GM23338 (cell line): Measurements from ENCODE around the gene ZEB2. TPM values are rescaled to one million over a fixed set of nuclear protein-coding genes. Genes with fewer than 3 reads are reported as not detected.

Experiments
- ATAC-seq: fragments of 200-7000 bp; cut with Tn5 transposase; 3 replicates; pipeline ENCODE4 v1.9.1; 2020
- DNase-seq: peaks from one replicate; pipeline ENCODE4 v3.0.0-alpha.2; 2015; ENCODE audit warnings: low spot score
- H2AFZ ChIP-seq: fragments of 200-600 bp; sonication (generic); 2 replicates; pipeline ENCODE4 v1.8.0; 2016; ENCODE audit warnings: antibody characterized with exemption, mild to moderate bottlenecking, moderate library complexity
- H3F3A ChIP-seq: fragments of 200-600 bp; sonication (generic); replicated peaks from 2 replicates; pipeline ENCODE4 v1.8.0; 2017; ENCODE audit warnings: antibody characterized with exemption, mixed run types, low read depth
- H3K27ac ChIP-seq: fragments of 200-600 bp; sonication (generic); 2 replicates; pipeline ENCODE4 v1.6.1; 2016; ENCODE audit warnings: low read depth
- H3K27me3 ChIP-seq: fragments of 200-600 bp; sonication (generic); 2 replicates; pipeline ENCODE4 v1.8.0; 2016; ENCODE audit warnings: mild to moderate bottlenecking, mixed run types, moderate library complexity; ENCODE audit not compliant: insufficient read depth
- H3K36me3 ChIP-seq: fragments of 200-600 bp; sonication (generic); 2 replicates; pipeline ENCODE4 v1.8.0; 2016; ENCODE audit warnings: mild to moderate bottlenecking; ENCODE audit not compliant: insufficient read depth
- H3K4me1 ChIP-seq: fragments of 200-600 bp; sonication (generic); 2 replicates; pipeline ENCODE4 v1.8.0; 2016; ENCODE audit warnings: mild to moderate bottlenecking, moderate library complexity; ENCODE audit not compliant: insufficient read depth
- H3K4me2 ChIP-seq: fragments of 200-600 bp; sonication (generic); 2 replicates; pipeline ENCODE4 v1.7.1; 2017; ENCODE audit warnings: mixed run types
- H3K4me3 ChIP-seq: fragments of 200-600 bp; sonication (generic); 2 replicates; pipeline ENCODE4 v1.6.1; 2016; ENCODE audit warnings: mixed run types
- H3K79me2 ChIP-seq: fragments of 200-600 bp; sonication (generic); replicated peaks from 2 replicates; pipeline ENCODE4 v1.8.0; 2017; ENCODE audit warnings: mild to moderate bottlenecking; ENCODE audit not compliant: insufficient read depth
- H3K9me2 ChIP-seq: fragments of 200-600 bp; sonication (generic); 2 replicates; pipeline ENCODE4 v1.8.0; 2017; ENCODE audit not compliant: insufficient read depth
- H4K20me1 ChIP-seq: fragments of 200-600 bp; sonication (generic); replicated peaks from 2 replicates; pipeline ENCODE4 v1.8.0; 2017; ENCODE audit warnings: mild to moderate bottlenecking; ENCODE audit not compliant: insufficient read depth
- H3K27ac Mint-ChIP-seq: 2 replicates; pipeline ENCODE4 v1.8.0; 2020; ENCODE audit warnings: inconsistent platforms, mild to moderate bottlenecking, moderate library complexity, mixed read lengths
- H3K27me3 Mint-ChIP-seq: 3 replicates; pipeline ENCODE4 v1.8.0; 2022; ENCODE audit warnings: low read depth, mild to moderate bottlenecking, moderate library complexity, mixed read lengths, inconsistent platforms; ENCODE audit not compliant: insufficient read depth, poor library complexity
- H3K36me3 Mint-ChIP-seq: 3 replicates; pipeline ENCODE4 v1.8.0; 2021; ENCODE audit warnings: low read depth, mild to moderate bottlenecking, inconsistent platforms, moderate library complexity, mixed read lengths
- H3K4me1 Mint-ChIP-seq: 3 replicates; pipeline ENCODE4 v1.8.0; 2020; ENCODE audit warnings: mild to moderate bottlenecking, inconsistent platforms, mixed read lengths
- H3K4me3 Mint-ChIP-seq: 3 replicates; pipeline ENCODE4 v1.8.0; 2021; ENCODE audit warnings: moderate library complexity, mild to moderate bottlenecking, inconsistent platforms, mixed read lengths
- H3K9me3 Mint-ChIP-seq: 3 replicates; pipeline ENCODE4 v1.8.0; 2020; ENCODE audit warnings: moderate library complexity, mild to moderate bottlenecking, inconsistent platforms, mixed read lengths
- CREB1 ChIP-seq: fragments of 250-450 bp; sonication (Bioruptor Pico); IDR thresholded peaks from 2 replicates; pipeline ENCODE4 v1.5.0; 2020; ENCODE audit warnings: low read depth, mild to moderate bottlenecking, moderate library complexity
- CTCF ChIP-seq, 2 experiments: fragments of 200-600 bp in 1 of 2; sonication (generic) in 1 of 2; conservative IDR thresholded peaks; 2 replicates each; pipeline versions ENCODE4 v1.5.1 to v1.6.1; 2016 to 2017; ENCODE audit warnings: antibody characterized with exemption in 2 of 2, low read depth in 2 of 2, mild to moderate bottlenecking in 2 of 2, moderate library complexity in 1 of 2
- ETS1 ChIP-seq: IDR thresholded peaks from 2 replicates; pipeline ENCODE4 v1.6.1; 2016; ENCODE audit warnings: antibody characterized with exemption
- EZH2 ChIP-seq: fragments of 200-600 bp; sonication (generic); IDR thresholded peaks from one replicate; pipeline ENCODE4 v1.8.0; 2017; ENCODE audit warnings: antibody characterized with exemption, mild to moderate bottlenecking, low read depth; ENCODE audit not compliant: unreplicated experiment
- JUNB ChIP-seq: IDR thresholded peaks from one replicate; pipeline ENCODE4 v1.6.1; 2016; ENCODE audit warnings: antibody characterized with exemption; ENCODE audit not compliant: unreplicated experiment
- NANOG ChIP-seq: IDR thresholded peaks from 2 replicates; pipeline ENCODE4 v1.6.1; 2016; ENCODE audit warnings: antibody characterized with exemption, borderline replicate concordance
- POLR2AphosphoS5 ChIP-seq: IDR thresholded peaks from 2 replicates; pipeline ENCODE4 v1.6.1; 2016; ENCODE audit warnings: antibody characterized with exemption, low read depth
- STAT1 ChIP-seq: IDR thresholded peaks from one replicate; pipeline ENCODE4 v1.6.1; 2016; ENCODE audit warnings: antibody characterized with exemption; ENCODE audit not compliant: unreplicated experiment
- ZNF114 ChIP-seq: fragments of 250-450 bp; sonication (Bioruptor Pico); IDR thresholded peaks from 2 replicates; pipeline ENCODE4 v1.5.0; 2020; ENCODE audit warnings: mild to moderate bottlenecking, moderate library complexity
- ZNF331 ChIP-seq: fragments of 250-450 bp; sonication (Bioruptor Pico); IDR thresholded peaks from 2 replicates; pipeline ENCODE4 v1.5.0; 2020; ENCODE audit warnings: low read depth, mild to moderate bottlenecking, moderate library complexity
- ZNF462 ChIP-seq: fragments of 250-450 bp; sonication (Bioruptor Pico); IDR thresholded peaks from 2 replicates; pipeline ENCODE4 v1.5.0; 2020; ENCODE audit warnings: mild to moderate bottlenecking, moderate library complexity
- polyA plus RNA-seq: library from polyadenylated mRNA; unstranded; fragments of >200 nt; fragmentation: Nextera tagmentation; extraction: Ambion mirVana; gene quantifications from 2 replicates; pipeline ENCODE4 v1.2.1, GENCODE V29; 2016
- total RNA-seq: library from RNA; depleted of rRNA; stranded (reverse); fragments of >200 nt; shearing (Covaris generic); gene quantifications from 2 replicates; pipeline ENCODE4 v1.2.3, GENCODE V29; 2014

The ZEB2 gene
- total and polyA plus RNA-seq, 2 experiments from 2014 or later = 0.45 TPM; not detected in 1

GRCh38 chr2:144493027-144493809, 26.7 kb downstream of the ZEB2 start:
- no peak for TF ChIP-seq NANOG
- TF ChIP-seq ZNF331 = no peak
- TF ChIP-seq POLR2AphosphoS5 = no peak
- no peak for TF ChIP-seq ZNF114 (CRISPR knock-in tag)
- TF ChIP-seq EZH2 = no peak
- no peak for TF ChIP-seq CREB1 (CRISPR knock-in tag)
- TF ChIP-seq STAT1 = no peak
- Histone ChIP-seq H3K4me2 (no peak overlapping the region), H3K4me3 (no peak overlapping the region), H3K4me1 (no peaks in the 10 kb centered on the region), H2AFZ (0 out of 2 replicates have a peak overlapping the region, but pooled peaks have one; percentile 25), H4K20me1 (no peaks in the 10 kb centered on the region), H3K27me3 (no peaks in the 10 kb centered on the region), H3K36me3 (no peaks in the 10 kb centered on the region), H3K9me2 (no peaks in the 10 kb centered on the region), H3F3A (no peaks in the 10 kb centered on the region), H3K79me2 (no peaks in the 10 kb centered on the region), H3K27ac (no peak overlapping the region)
- DNase-seq (no peak), ATAC-seq (no peak)
- Mint-ChIP-seq H3K27ac (no peak overlapping the region), H3K4me1 (peaks cover 2% of the 10 kb centered on the region; the same call in 2 of the 3 replicates), H3K4me3 (no peak overlapping the region), H3K36me3 (no peaks in the 10 kb centered on the region), H3K27me3 (no peaks in the 10 kb centered on the region), H3K9me3 (no peaks in the 10 kb centered on the region)

GRCh38 chr2:144490857-144491256, 29.1 kb downstream of the ZEB2 start:
- no peaks in the 10 kb centered on the region for H3K36me3 Mint-ChIP-seq
- H3K27me3 Mint-ChIP-seq = no peaks in the 10 kb centered on the region
- DNase-seq = no peak
- H3K9me3 Mint-ChIP-seq = no peaks in the 10 kb centered on the region
- no peak overlapping the region for H3K27ac Mint-ChIP-seq
- no peak overlapping the region for H3K4me3 Mint-ChIP-seq
- Histone ChIP-seq H3K27me3 (no peaks in the 10 kb centered on the region), H3K4me2 (no peak overlapping the region), H3K27ac (no peak overlapping the region), H3K79me2 (no peaks in the 10 kb centered on the region), H3K9me2 (no peaks in the 10 kb centered on the region), H3K36me3 (no peaks in the 10 kb centered on the region), H3K4me1 (no peaks in the 10 kb centered on the region), H4K20me1 (no peaks in the 10 kb centered on the region), H3K4me3 (no peak overlapping the region), H3F3A (no peaks in the 10 kb centered on the region), H2AFZ (no peak overlapping the region)
- H3K4me1 Mint-ChIP-seq = no peaks in the 10 kb centered on the region
- no peak for ATAC-seq
- TF ChIP-seq ZNF462 (CRISPR knock-in tag) (no peak), JUNB (no peak), POLR2AphosphoS5 (no peak), ZNF331 (no peak), ZNF114 (CRISPR knock-in tag) (no peak), ETS1 (no peak), CREB1 (CRISPR knock-in tag) (no peak), NANOG (no peak), CTCF (conservative IDR thresholded peaks at IDR 0.05; ENCODE audit: low read depth in 2 of 2) (no peak)
